Measurements from ENCODE around the gene GNA12. TPM values are rescaled to one million over a fixed set of nuclear protein-coding genes. Genes with fewer than 3 reads are reported as not detected.

Gene GNA12
- polyA plus RNA-seq, 1 of the 3 experiments (the other 2 are of a cell fraction), result 64.8 TPM

DNA sequence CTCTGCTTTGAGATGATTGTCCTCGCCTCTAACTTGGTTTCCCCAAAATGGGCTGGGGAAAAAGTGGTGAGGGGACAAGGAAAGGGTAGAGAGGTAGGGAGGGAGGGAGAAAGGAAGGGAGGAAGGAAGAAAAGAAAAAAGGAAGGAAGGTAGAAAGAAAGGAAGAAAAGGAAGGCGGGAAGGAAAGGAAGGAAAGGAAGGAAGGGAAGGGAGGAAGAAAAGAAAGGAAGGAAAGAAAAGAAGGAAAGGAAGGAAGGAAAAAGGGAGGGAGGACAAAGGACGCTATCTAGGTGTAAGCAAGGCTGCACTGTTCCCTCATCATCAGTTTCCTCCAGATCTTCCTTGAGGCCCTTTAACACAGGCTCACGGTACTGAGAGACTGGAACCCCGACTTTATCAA is 2.2 kb downstream of the GNA12 start:
- DNase-seq, result no peak
- Histone ChIP-seq H3K4me1 (ENCODE audit: control insufficient read depth in 1 of 2, insufficient read depth in 2 of 2, low read depth in 1 of 2, low read length in 1 of 2) (peaks cover 8% of the 10 kb centered on the region in 2 experiments; a peak in 2 of 4 replicates), H3K9ac (no peak overlapping the region), H3K27me3 (ENCODE audit: insufficient read depth) (no peaks in the 10 kb centered on the region), H3K9me3 (no peaks in the 10 kb centered on the region), H3K79me2 (ENCODE audit: insufficient read depth) (peaks cover 68% of the 10 kb centered on the region), H3K4me3 (ENCODE audit: low read depth in 2 of 2, low read length in 1 of 2) (0 out of 4 replicates have a peak overlapping the region, but pooled peaks of 1 of the 2 experiments have one; percentile 7), H3K27ac (ENCODE audit: low read depth in 2 of 2, low read length in 1 of 2) (no peak overlapping the region), H3K36me3 (replicated peaks in 1 of 2; ENCODE audit: control insufficient read depth in 1 of 2, insufficient read depth in 2 of 2, low read length in 1 of 2) (peaks cover 0 to 12% of the 10 kb centered on the region in 2 experiments), H3K9me2 (no peaks in the 10 kb centered on the region), H2AFZ (ENCODE audit: low read depth) (no peak overlapping the region), H4K20me1 (ENCODE audit: insufficient read depth) (peaks cover 39% of the 10 kb centered on the region), H3F3A (replicated peaks; ENCODE audit: insufficient read depth) (peaks cover 5% of the 10 kb centered on the region), H3K4me2 (no peak overlapping the region)
- TF ChIP-seq TCF12 (IDR thresholded peaks at IDR 0.05), result no peak
- 94% methylated on average over 5 of the region's 5 CpGs for WGBS (ENCODE audit: low lambda C conversion rate)
- ChIA-PET CTCF (interaction anchor here (1.1 to 1.3 kb wide), 4 partner anchors 9 to 274 kb away, joined by 3 to 7 read pairs (median 3); no protein-coding TSS in a partner anchor), POLR2A (no interaction called here)

DNA sequence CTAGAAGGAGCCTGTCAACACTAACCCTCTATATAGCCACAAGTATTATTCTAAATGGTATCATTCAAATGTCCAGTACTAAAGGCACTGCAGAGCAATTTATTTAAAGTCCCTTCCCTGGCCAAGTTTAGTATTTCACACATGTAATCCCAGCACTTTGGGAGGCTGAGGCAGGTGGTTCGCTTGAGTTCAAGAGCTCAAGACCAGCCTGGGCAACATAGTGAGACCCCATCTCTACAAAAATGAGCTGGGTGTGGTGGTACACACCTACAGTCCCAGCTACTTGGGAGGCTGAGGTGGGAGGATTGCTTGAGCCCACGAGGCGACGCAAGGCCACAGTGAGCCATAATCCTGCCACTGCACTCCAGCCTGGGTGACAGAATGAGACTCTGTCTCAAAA is 3.6 kb downstream of the GNA12 start:
- TF ChIP-seq, protein P1, sequence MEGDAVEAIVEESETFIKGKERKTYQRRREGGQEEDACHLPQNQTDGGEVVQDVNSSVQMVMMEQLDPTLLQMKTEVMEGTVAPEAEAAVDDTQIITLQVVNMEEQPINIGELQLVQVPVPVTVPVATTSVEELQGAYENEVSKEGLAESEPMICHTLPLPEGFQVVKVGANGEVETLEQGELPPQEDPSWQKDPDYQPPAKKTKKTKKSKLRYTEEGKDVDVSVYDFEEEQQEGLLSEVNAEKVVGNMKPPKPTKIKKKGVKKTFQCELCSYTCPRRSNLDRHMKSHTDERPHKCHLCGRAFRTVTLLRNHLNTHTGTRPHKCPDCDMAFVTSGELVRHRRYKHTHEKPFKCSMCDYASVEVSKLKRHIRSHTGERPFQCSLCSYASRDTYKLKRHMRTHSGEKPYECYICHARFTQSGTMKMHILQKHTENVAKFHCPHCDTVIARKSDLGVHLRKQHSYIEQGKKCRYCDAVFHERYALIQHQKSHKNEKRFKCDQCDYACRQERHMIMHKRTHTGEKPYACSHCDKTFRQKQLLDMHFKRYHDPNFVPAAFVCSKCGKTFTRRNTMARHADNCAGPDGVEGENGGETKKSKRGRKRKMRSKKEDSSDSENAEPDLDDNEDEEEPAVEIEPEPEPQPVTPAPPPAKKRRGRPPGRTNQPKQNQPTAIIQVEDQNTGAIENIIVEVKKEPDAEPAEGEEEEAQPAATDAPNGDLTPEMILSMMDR (IDR thresholded peaks at IDR 0.05), result no peak
- TF ChIP-seq CHD2 (IDR thresholded peaks at IDR 0.05; ENCODE audit: low read length, partially characterized antibody) (no peak), NFIC (IDR thresholded peaks at IDR 0.05; ENCODE audit: borderline replicate concordance) (no peak), EP300 (IDR thresholded peaks at IDR 0.05; ENCODE audit: borderline replicate concordance in 1 of 2, low read depth in 1 of 2, low read length in 1 of 2) (no peak), MXI1 (IDR thresholded peaks at IDR 0.05; ENCODE audit: low read depth, low read length) (no peak), ELF1 (IDR thresholded peaks at IDR 0.05) (no peak), TCF12 (IDR thresholded peaks at IDR 0.05) (no peak), FOXM1 (IDR thresholded peaks at IDR 0.05; ENCODE audit: low read depth) (no peak), MEF2A (IDR thresholded peaks at IDR 0.05; ENCODE audit: borderline replicate concordance, low read depth) (no peak), NRF1 (IDR thresholded peaks at IDR 0.05; ENCODE audit: low read depth, low read length) (no peak), SMC3 (IDR thresholded peaks at IDR 0.05; ENCODE audit: low read depth, low read length) (no peak), JUND (IDR thresholded peaks at IDR 0.05) (no peak), FOXJ3 (CRISPR knock-in tag; IDR thresholded peaks at IDR 0.05) (no peak)
- TF ChIP-seq, protein P2, sequence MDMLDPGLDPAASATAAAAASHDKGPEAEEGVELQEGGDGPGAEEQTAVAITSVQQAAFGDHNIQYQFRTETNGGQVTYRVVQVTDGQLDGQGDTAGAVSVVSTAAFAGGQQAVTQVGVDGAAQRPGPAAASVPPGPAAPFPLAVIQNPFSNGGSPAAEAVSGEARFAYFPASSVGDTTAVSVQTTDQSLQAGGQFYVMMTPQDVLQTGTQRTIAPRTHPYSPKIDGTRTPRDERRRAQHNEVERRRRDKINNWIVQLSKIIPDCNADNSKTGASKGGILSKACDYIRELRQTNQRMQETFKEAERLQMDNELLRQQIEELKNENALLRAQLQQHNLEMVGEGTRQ (IDR thresholded peaks at IDR 0.05; ENCODE audit: borderline replicate concordance, low read depth, low read length), result no peak
- TF ChIP-seq, protein P3, sequence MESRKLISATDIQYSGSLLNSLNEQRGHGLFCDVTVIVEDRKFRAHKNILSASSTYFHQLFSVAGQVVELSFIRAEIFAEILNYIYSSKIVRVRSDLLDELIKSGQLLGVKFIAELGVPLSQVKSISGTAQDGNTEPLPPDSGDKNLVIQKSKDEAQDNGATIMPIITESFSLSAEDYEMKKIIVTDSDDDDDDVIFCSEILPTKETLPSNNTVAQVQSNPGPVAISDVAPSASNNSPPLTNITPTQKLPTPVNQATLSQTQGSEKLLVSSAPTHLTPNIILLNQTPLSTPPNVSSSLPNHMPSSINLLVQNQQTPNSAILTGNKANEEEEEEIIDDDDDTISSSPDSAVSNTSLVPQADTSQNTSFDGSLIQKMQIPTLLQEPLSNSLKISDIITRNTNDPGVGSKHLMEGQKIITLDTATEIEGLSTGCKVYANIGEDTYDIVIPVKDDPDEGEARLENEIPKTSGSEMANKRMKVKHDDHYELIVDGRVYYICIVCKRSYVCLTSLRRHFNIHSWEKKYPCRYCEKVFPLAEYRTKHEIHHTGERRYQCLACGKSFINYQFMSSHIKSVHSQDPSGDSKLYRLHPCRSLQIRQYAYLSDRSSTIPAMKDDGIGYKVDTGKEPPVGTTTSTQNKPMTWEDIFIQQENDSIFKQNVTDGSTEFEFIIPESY (IDR thresholded peaks at IDR 0.05; ENCODE audit: borderline replicate concordance, low read depth), result no peak
- TF ChIP-seq, protein P4, sequence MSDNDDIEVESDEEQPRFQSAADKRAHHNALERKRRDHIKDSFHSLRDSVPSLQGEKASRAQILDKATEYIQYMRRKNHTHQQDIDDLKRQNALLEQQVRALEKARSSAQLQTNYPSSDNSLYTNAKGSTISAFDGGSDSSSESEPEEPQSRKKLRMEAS (IDR thresholded peaks at IDR 0.05; ENCODE audit: low read depth), result no peak
- TF ChIP-seq, protein P5, sequence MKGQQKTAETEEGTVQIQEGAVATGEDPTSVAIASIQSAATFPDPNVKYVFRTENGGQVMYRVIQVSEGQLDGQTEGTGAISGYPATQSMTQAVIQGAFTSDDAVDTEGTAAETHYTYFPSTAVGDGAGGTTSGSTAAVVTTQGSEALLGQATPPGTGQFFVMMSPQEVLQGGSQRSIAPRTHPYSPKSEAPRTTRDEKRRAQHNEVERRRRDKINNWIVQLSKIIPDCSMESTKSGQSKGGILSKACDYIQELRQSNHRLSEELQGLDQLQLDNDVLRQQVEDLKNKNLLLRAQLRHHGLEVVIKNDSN (IDR thresholded peaks at IDR 0.05; ENCODE audit: borderline replicate concordance, low read depth), result no peak
- Histone ChIP-seq H4K20me1 (ENCODE audit: insufficient read depth) (peaks cover 49% of the 10 kb centered on the region), H3K9me3 (no peaks in the 10 kb centered on the region), H3K4me1 (ENCODE audit: control insufficient read depth in 1 of 2, insufficient read depth in 2 of 2, low read depth in 1 of 2, low read length in 1 of 2) (peaks cover 8% of the 10 kb centered on the region in 2 experiments; a peak in 2 of 4 replicates), H3K79me2 (ENCODE audit: insufficient read depth) (peaks cover 83% of the 10 kb centered on the region), H3K9me2 (no peaks in the 10 kb centered on the region), H3K4me2 (no peak overlapping the region), H3K27me3 (ENCODE audit: insufficient read depth) (no peaks in the 10 kb centered on the region), H3K9ac (no peak overlapping the region), H3K36me3 (replicated peaks in 1 of 2; ENCODE audit: control insufficient read depth in 1 of 2, insufficient read depth in 2 of 2, low read length in 1 of 2) (peaks cover 2 to 15% of the 10 kb centered on the region in 2 experiments), H2AFZ (ENCODE audit: low read depth) (no peak overlapping the region), H3F3A (replicated peaks; ENCODE audit: insufficient read depth) (peaks cover 5% of the 10 kb centered on the region), H3K4me3 (ENCODE audit: low read depth in 2 of 2, low read length in 1 of 2) (no peak overlapping the region), H3K27ac (ENCODE audit: low read depth in 2 of 2, low read length in 1 of 2) (no peak overlapping the region)
- 97% methylated on average over 4 of the region's 4 CpGs for WGBS (ENCODE audit: low lambda C conversion rate)
- CTCF ChIA-PET, result interaction anchor here (1.0 to 1.1 kb wide), 2 partner anchors 19 to 160 kb away, joined by 3 read pairs; no protein-coding TSS in a partner anchor
- DNase-seq, result no peak
- POLR2A ChIA-PET, result no interaction called here
